B cell (primary cell): Measurements from ENCODE around the gene ANGPTL5. TPM values are rescaled to one million over a fixed set of nuclear protein-coding genes. Genes with fewer than 3 reads are reported as not detected.

Experiments
- ATAC-seq: fragments of 200-7000 bp; cut with Tn5 transposase; one replicate; pipeline ENCODE4 v1.10.0; 2021; ENCODE audit warnings: low read depth, mild to moderate bottlenecking, moderate number of reproducible peaks, moderate library complexity
- CTCF ChIA-PET: fragments of 350-600 bp; sonication (Branson Sonifier 250); formaldehyde crosslinking; loops from one replicate; lab custom pipeline; 2021; ENCODE audit warnings: antibody characterized with exemption, inconsistent platforms; lab: Charles Lee
- POLR2A ChIA-PET: fragments of 350-600 bp; sonication (Branson Sonifier 250); formaldehyde crosslinking; loops from one replicate; lab custom pipeline; 2021; ENCODE audit warnings: antibody characterized with exemption; lab: Charles Lee
- DNase-seq: peaks from one replicate; pipeline ENCODE4 v3.0.0; 2013
- H2AFZ ChIP-seq: 2 replicates; pipeline ENCODE4 v1.6.1; 2012; ENCODE audit warnings: mild to moderate bottlenecking, low read depth, low read length; ENCODE audit not compliant: insufficient read depth, poor library complexity, severe bottlenecking
- H3K27ac ChIP-seq, 2 donors: 1 replicate in 1 of 2; 2 replicates in 1 of 2; pipeline ENCODE4 v1.5.1; 2012 to 2013; ENCODE audit warnings: low read length in 2 of 2, mild to moderate bottlenecking in 2 of 2, moderate library complexity in 1 of 2
- H3K27me3 ChIP-seq, 4 experiments: fragments of 200-600 bp in 1 of 4; sonication (generic) in 1 of 4; replicated peaks in 1 of 4; 1 replicate in 2 of 4; 2 replicates in 2 of 4; pipeline versions ENCODE4 v1.6.1 to v1.7.0; 2013 to 2016; ENCODE audit warnings: low read length in 3 of 4, mild to moderate bottlenecking in 2 of 4, mixed read lengths in 1 of 4, moderate library complexity in 1 of 4; ENCODE audit not compliant: insufficient read depth in 4 of 4, control insufficient read depth in 3 of 4; ENCODE audit errors: control extremely low read depth in 1 of 4
- H3K36me3 ChIP-seq, 2 experiments: replicated peaks in 1 of 2; 1 replicate in 1 of 2; 2 replicates in 1 of 2; pipeline versions ENCODE4 v1.6.1 to v1.7.1; 2013; ENCODE audit warnings: low read length in 1 of 2; ENCODE audit not compliant: insufficient read depth in 2 of 2, control insufficient read depth in 1 of 2; ENCODE audit errors: control extremely low read depth in 1 of 2, extremely low read depth in 1 of 2
- H3K4me1 ChIP-seq, 2 donors: fragments of 200-600 bp in 1 of 2; sonication (generic) in 1 of 2; 1 replicate in 1 of 2; 2 replicates in 1 of 2; pipeline versions ENCODE4 v1.5.1 to v1.6.1; 2013 to 2017; ENCODE audit warnings: low read length in 2 of 2; ENCODE audit not compliant: control insufficient read depth in 2 of 2, insufficient read depth in 2 of 2
- H3K4me2 ChIP-seq: replicated peaks from 2 replicates; pipeline ENCODE3; 2012; ENCODE audit warnings: mild to moderate bottlenecking, low read depth, low read length; ENCODE audit not compliant: poor library complexity, severe bottlenecking
- H3K4me3 ChIP-seq, 5 experiments: fragments of 200-600 bp in 1 of 5; sonication (generic) in 1 of 5; 1 replicate in 3 of 5; 2 replicates in 2 of 5; pipeline versions ENCODE4 v1.5.1 to v1.7.0; 2011 to 2016; ENCODE audit warnings: low read length in 4 of 5, mild to moderate bottlenecking in 4 of 5, low read depth in 2 of 5, control low read depth in 1 of 5, moderate library complexity in 1 of 5; ENCODE audit not compliant: insufficient read depth in 1 of 5; ENCODE audit errors: control extremely low read depth in 1 of 5, extremely low read depth in 1 of 5
- H3K79me2 ChIP-seq: fragments of 200-600 bp; sonication (generic); one replicate; pipeline ENCODE4 v1.6.0; 2016; ENCODE audit warnings: low read length; ENCODE audit not compliant: control insufficient read depth, insufficient read depth
- H3K9ac ChIP-seq: fragments of 200-600 bp; sonication (generic); 2 replicates; pipeline ENCODE4 v1.6.1; 2017; ENCODE audit warnings: mild to moderate bottlenecking, low read length, moderate library complexity
- H3K9me3 ChIP-seq, 3 donors: one replicate each; pipeline versions ENCODE4 v1.6.1 to v1.7.1; 2013; ENCODE audit warnings: low read length in 2 of 3; ENCODE audit not compliant: control insufficient read depth in 2 of 3, insufficient read depth in 1 of 3; ENCODE audit errors: control extremely low read depth in 1 of 3
- H4K20me1 ChIP-seq: 2 replicates; pipeline ENCODE4 v1.6.0; 2012; ENCODE audit warnings: mild to moderate bottlenecking, low read length; ENCODE audit not compliant: insufficient read depth, control insufficient read depth, poor library complexity, severe bottlenecking
- H3K27ac Mint-ChIP-seq: one replicate; pipeline ENCODE4 v1.8.0; 2021; ENCODE audit warnings: mixed read lengths
- H3K27me3 Mint-ChIP-seq: one replicate; pipeline ENCODE4 v1.8.0; 2021; ENCODE audit warnings: mixed read lengths
- H3K4me1 Mint-ChIP-seq: one replicate; pipeline ENCODE4 v1.8.0; 2021; ENCODE audit warnings: mixed read lengths
- H3K4me3 Mint-ChIP-seq: one replicate; pipeline ENCODE4 v1.8.0; 2021; ENCODE audit warnings: mixed read lengths
- H3K9me3 Mint-ChIP-seq: one replicate; pipeline ENCODE4 v1.8.0; 2022; ENCODE audit warnings: mixed read lengths; ENCODE audit not compliant: insufficient read depth
- CTCF ChIP-seq: fragments of 200-600 bp; IDR thresholded peaks from one replicate; pipeline ENCODE4 v1.8.0; 2022; ENCODE audit warnings: antibody characterized with exemption, mild to moderate bottlenecking
- EZH2 ChIP-seq: IDR thresholded peaks from 2 replicates; pipeline ENCODE4 v1.6.1; 2012; ENCODE audit warnings: borderline replicate concordance, low read depth, mild to moderate bottlenecking, moderate library complexity, low read length; ENCODE audit not compliant: insufficient read depth, poor library complexity, severe bottlenecking
- WGBS: methylation state at CpG from one replicate; pipeline ENCODE4 v1.1.5; 2013; ENCODE audit warnings: missing lambda C conversion rate; ENCODE audit not compliant: insufficient coverage; 5-methylcytosine and 5-hydroxymethylcytosine counted together
- intact Hi-C: fragments of 100-400 bp; cut with micrococcal nuclease; formaldehyde crosslinking; loops from one replicate; pipeline ENCODE4 v1.10.0; 2022
- polyA plus RNA-seq: library from polyadenylated mRNA; depleted of rRNA; stranded (reverse); fragments of >200 nt; gene quantifications from 2 replicates; pipeline ENCODE4 v1.2.3, GENCODE V29; 2012
- total RNA-seq, 2 donors: library from RNA; stranded (reverse); fragments of 120-200 nt in 1 of 2; gene quantifications; 1 replicate in 1 of 2; 2 replicates in 1 of 2; pipeline versions ENCODE4 v1.2.3 to v1.2.4, GENCODE V29; 2013 to 2022

ANGPTL5 gene
- total and polyA plus RNA-seq, 2 donors (not counting 1 experiment from before 2014, with no cell fraction given): not detected

DNA sequence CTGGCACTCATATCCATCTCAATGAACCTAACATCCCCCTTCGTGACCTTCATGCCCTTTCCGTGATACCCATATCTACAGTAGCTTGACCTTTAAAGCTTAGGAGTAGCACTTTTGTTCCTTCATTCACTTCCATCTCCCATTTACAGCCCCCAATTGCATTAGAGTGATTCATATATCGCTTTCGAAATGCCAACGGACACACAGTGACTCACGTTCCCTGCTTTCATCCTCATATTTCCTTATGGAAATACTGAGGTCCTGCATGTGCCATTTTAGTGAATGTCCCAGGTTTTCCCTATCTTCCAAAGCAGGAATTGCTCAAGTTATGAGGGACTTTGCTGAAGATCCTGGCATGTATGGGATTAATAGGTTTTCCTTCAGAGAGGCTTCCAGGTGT is 45.8 kb downstream of the ANGPTL5 start:
- no peaks in the 10 kb centered on the region for H4K20me1 ChIP-seq
- CTCF ChIA-PET: interaction anchor here (0.8 to 3.2 kb wide), 2 partner anchors 10 to 137 kb away, joined by 7 to 20 read pairs; no protein-coding TSS in a partner anchor
- intact Hi-C loops: no loop called here
- H3K9me3 Mint-ChIP-seq: no peaks in the 10 kb centered on the region
- peaks cover 14% of the 10 kb centered on the region for H3K27me3 Mint-ChIP-seq
- H3K27me3 ChIP-seq: peaks cover 0 to 5% (median 2%) of the 10 kb centered on the region in 4 experiments
- WGBS: 96% methylated on average over 6 of the region's 6 CpGs
- H3K4me1 Mint-ChIP-seq: no peaks in the 10 kb centered on the region
- DNase-seq (no peak), ATAC-seq (no peak)
- no peaks in the 10 kb centered on the region for H3K9me3 ChIP-seq
- TF ChIP-seq CTCF (no peak), EZH2 (no peak)
- POLR2A ChIA-PET: no interaction called here
- no peak overlapping the region for H3K27ac ChIP-seq
- no peaks in the 10 kb centered on the region for H3K4me1 ChIP-seq
- H3K4me3 ChIP-seq: no peak overlapping the region
- no peak overlapping the region for H2AFZ ChIP-seq
- H3K27ac Mint-ChIP-seq: no peak overlapping the region
- no peak overlapping the region for H3K9ac ChIP-seq
- no peak overlapping the region for H3K4me3 Mint-ChIP-seq
- no peaks in the 10 kb centered on the region for H3K79me2 ChIP-seq
- no peak overlapping the region for H3K4me2 ChIP-seq
- H3K36me3 ChIP-seq: no peaks in the 10 kb centered on the region

GRCh38 chr11:101867951-101868350 is 48.4 kb downstream of the ANGPTL5 start:
- H2AFZ ChIP-seq: no peak overlapping the region
- H3K4me3 ChIP-seq: no peak overlapping the region
- ChIA-PET CTCF (interaction anchor here (1.4 to 11.1 kb wide), 2 partner anchors 139 to 745 kb away, joined by 3 to 423 read pairs; no protein-coding TSS in a partner anchor), POLR2A (no interaction called here)
- DNase-seq (no peak), ATAC-seq (no peak)
- intact Hi-C loops: no loop called here
- Mint-ChIP-seq H3K9me3 (no peaks in the 10 kb centered on the region), H3K4me1 (no peaks in the 10 kb centered on the region), H3K27me3 (peaks cover 23% of the 10 kb centered on the region), H3K4me3 (no peak overlapping the region), H3K27ac (no peak overlapping the region)
- H3K9me3 ChIP-seq: no peaks in the 10 kb centered on the region
- H3K27ac ChIP-seq: no peak overlapping the region
- H3K4me2 ChIP-seq: no peak overlapping the region
- no peak for TF ChIP-seq CTCF
- no peak for TF ChIP-seq EZH2
- H3K36me3 ChIP-seq: no peaks in the 10 kb centered on the region
- H3K79me2 ChIP-seq: no peaks in the 10 kb centered on the region
- WGBS: 86% methylated on average over 1 of the region's 2 CpGs
- no peaks in the 10 kb centered on the region for H3K4me1 ChIP-seq
- peaks cover 0 to 6% (median 5%) of the 10 kb centered on the region in 4 experiments for H3K27me3 ChIP-seq
- H4K20me1 ChIP-seq: no peaks in the 10 kb centered on the region
- no peak overlapping the region for H3K9ac ChIP-seq
